A549 (cell line): ENCODE measurements around the gene FAM153A.
"Not testable (repeated sequence)": the region's sequence is repeated elsewhere in the genome, so short reads cannot be mapped to it uniquely, and the experiment has no call there.

Experiments used
- CHD4 ChIP-seq: fragments of 200-600 bp; sonication (generic); IDR thresholded peaks from 2 replicates; pipeline ENCODE4 v1.6.1; 2016; ENCODE audit warnings: antibody characterized with exemption, mild to moderate bottlenecking, borderline replicate concordance
- CTCF ChIP-seq: fragments of >200 bp; sonication (Bioruptor Twin); formaldehyde crosslinking; IDR thresholded peaks from 3 replicates; pipeline ENCODE4 v1.5.1; 2016
- FOXS1 ChIP-seq: fragments of 250-450 bp; sonication (Bioruptor Pico); IDR thresholded peaks from 2 replicates; pipeline ENCODE4 v1.5.0; 2020; ENCODE audit warnings: mild to moderate bottlenecking, moderate library complexity
- MAZ ChIP-seq: fragments of 150-350 bp; IDR thresholded peaks from 2 replicates; pipeline ENCODE4 v1.6.1; 2014; ENCODE audit warnings: antibody characterized with exemption, low read depth, low read length, borderline replicate concordance
- RFX5 ChIP-seq: fragments of 450-650 bp; IDR thresholded peaks from 2 replicates; pipeline ENCODE4 v1.7.1; 2014; ENCODE audit warnings: antibody characterized with exemption, mild to moderate bottlenecking, moderate library complexity
- TF ChIP-seq, protein P1 (sequence below): fragments of 200-600 bp; sonication (generic); IDR thresholded peaks from 2 replicates; pipeline ENCODE4 v1.6.1; 2016; ENCODE audit warnings: antibody characterized with exemption, mild to moderate bottlenecking, moderate library complexity

DNA sequence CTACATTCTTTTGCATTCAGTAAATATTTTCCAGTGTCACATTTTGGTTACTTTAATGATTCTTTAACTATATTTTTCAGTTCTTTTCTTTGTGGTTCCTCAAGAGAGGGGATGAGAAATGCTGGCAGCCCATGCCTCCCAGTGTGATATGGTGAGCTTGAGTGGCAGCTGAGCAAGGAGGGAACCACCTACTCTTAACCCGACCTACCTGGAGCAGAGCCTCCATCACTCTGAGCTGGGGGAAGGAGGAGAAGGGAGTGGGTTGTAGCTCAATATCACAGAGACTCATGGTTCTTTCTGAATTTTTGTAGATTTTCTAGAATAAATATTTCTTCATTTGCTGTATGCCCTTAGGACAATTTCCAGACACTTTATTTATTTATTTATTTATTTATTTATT is 37.0 kb upstream of the FAM153A start:
- TF ChIP-seq RFX5; MAZ; FOXS1 (CRISPR knock-in tag); CTCF; CHD4: not testable (repeated sequence)
- TF ChIP-seq, protein P1, sequence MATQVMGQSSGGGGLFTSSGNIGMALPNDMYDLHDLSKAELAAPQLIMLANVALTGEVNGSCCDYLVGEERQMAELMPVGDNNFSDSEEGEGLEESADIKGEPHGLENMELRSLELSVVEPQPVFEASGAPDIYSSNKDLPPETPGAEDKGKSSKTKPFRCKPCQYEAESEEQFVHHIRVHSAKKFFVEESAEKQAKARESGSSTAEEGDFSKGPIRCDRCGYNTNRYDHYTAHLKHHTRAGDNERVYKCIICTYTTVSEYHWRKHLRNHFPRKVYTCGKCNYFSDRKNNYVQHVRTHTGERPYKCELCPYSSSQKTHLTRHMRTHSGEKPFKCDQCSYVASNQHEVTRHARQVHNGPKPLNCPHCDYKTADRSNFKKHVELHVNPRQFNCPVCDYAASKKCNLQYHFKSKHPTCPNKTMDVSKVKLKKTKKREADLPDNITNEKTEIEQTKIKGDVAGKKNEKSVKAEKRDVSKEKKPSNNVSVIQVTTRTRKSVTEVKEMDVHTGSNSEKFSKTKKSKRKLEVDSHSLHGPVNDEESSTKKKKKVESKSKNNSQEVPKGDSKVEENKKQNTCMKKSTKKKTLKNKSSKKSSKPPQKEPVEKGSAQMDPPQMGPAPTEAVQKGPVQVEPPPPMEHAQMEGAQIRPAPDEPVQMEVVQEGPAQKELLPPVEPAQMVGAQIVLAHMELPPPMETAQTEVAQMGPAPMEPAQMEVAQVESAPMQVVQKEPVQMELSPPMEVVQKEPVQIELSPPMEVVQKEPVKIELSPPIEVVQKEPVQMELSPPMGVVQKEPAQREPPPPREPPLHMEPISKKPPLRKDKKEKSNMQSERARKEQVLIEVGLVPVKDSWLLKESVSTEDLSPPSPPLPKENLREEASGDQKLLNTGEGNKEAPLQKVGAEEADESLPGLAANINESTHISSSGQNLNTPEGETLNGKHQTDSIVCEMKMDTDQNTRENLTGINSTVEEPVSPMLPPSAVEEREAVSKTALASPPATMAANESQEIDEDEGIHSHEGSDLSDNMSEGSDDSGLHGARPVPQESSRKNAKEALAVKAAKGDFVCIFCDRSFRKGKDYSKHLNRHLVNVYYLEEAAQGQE = not testable (repeated sequence)
